GM23338 (cell line): ENCODE measurements around the gene SMG6. TPM values are rescaled to one million over a fixed set of nuclear protein-coding genes. Genes with fewer than 3 reads are reported as not detected.

Experiments
- ATAC-seq: fragments of 200-7000 bp; cut with Tn5 transposase; 3 replicates; pipeline ENCODE4 v1.9.1; 2020
- DNase-seq: peaks from one replicate; pipeline ENCODE4 v3.0.0-alpha.2; 2015; ENCODE audit warnings: low spot score
- H2AFZ ChIP-seq: fragments of 200-600 bp; sonication (generic); 2 replicates; pipeline ENCODE4 v1.8.0; 2016; ENCODE audit warnings: antibody characterized with exemption, mild to moderate bottlenecking, moderate library complexity
- H3F3A ChIP-seq: fragments of 200-600 bp; sonication (generic); replicated peaks from 2 replicates; pipeline ENCODE4 v1.8.0; 2017; ENCODE audit warnings: antibody characterized with exemption, mixed run types, low read depth
- H3K27ac ChIP-seq: fragments of 200-600 bp; sonication (generic); 2 replicates; pipeline ENCODE4 v1.6.1; 2016; ENCODE audit warnings: low read depth
- H3K27me3 ChIP-seq: fragments of 200-600 bp; sonication (generic); 2 replicates; pipeline ENCODE4 v1.8.0; 2016; ENCODE audit warnings: mild to moderate bottlenecking, mixed run types, moderate library complexity; ENCODE audit not compliant: insufficient read depth
- H3K36me3 ChIP-seq: fragments of 200-600 bp; sonication (generic); 2 replicates; pipeline ENCODE4 v1.8.0; 2016; ENCODE audit warnings: mild to moderate bottlenecking; ENCODE audit not compliant: insufficient read depth
- H3K4me1 ChIP-seq: fragments of 200-600 bp; sonication (generic); 2 replicates; pipeline ENCODE4 v1.8.0; 2016; ENCODE audit warnings: mild to moderate bottlenecking, moderate library complexity; ENCODE audit not compliant: insufficient read depth
- H3K4me2 ChIP-seq: fragments of 200-600 bp; sonication (generic); 2 replicates; pipeline ENCODE4 v1.7.1; 2017; ENCODE audit warnings: mixed run types
- H3K4me3 ChIP-seq: fragments of 200-600 bp; sonication (generic); 2 replicates; pipeline ENCODE4 v1.6.1; 2016; ENCODE audit warnings: mixed run types
- H3K79me2 ChIP-seq: fragments of 200-600 bp; sonication (generic); replicated peaks from 2 replicates; pipeline ENCODE4 v1.8.0; 2017; ENCODE audit warnings: mild to moderate bottlenecking; ENCODE audit not compliant: insufficient read depth
- H3K9me2 ChIP-seq: fragments of 200-600 bp; sonication (generic); 2 replicates; pipeline ENCODE4 v1.8.0; 2017; ENCODE audit not compliant: insufficient read depth
- H4K20me1 ChIP-seq: fragments of 200-600 bp; sonication (generic); replicated peaks from 2 replicates; pipeline ENCODE4 v1.8.0; 2017; ENCODE audit warnings: mild to moderate bottlenecking; ENCODE audit not compliant: insufficient read depth
- H3K27ac Mint-ChIP-seq: 2 replicates; pipeline ENCODE4 v1.8.0; 2020; ENCODE audit warnings: inconsistent platforms, mild to moderate bottlenecking, moderate library complexity, mixed read lengths
- H3K27me3 Mint-ChIP-seq: 3 replicates; pipeline ENCODE4 v1.8.0; 2022; ENCODE audit warnings: low read depth, mild to moderate bottlenecking, moderate library complexity, mixed read lengths, inconsistent platforms; ENCODE audit not compliant: insufficient read depth, poor library complexity
- H3K36me3 Mint-ChIP-seq: 3 replicates; pipeline ENCODE4 v1.8.0; 2021; ENCODE audit warnings: low read depth, mild to moderate bottlenecking, inconsistent platforms, moderate library complexity, mixed read lengths
- H3K4me1 Mint-ChIP-seq: 3 replicates; pipeline ENCODE4 v1.8.0; 2020; ENCODE audit warnings: mild to moderate bottlenecking, inconsistent platforms, mixed read lengths
- H3K4me3 Mint-ChIP-seq: 3 replicates; pipeline ENCODE4 v1.8.0; 2021; ENCODE audit warnings: moderate library complexity, mild to moderate bottlenecking, inconsistent platforms, mixed read lengths
- H3K9me3 Mint-ChIP-seq: 3 replicates; pipeline ENCODE4 v1.8.0; 2020; ENCODE audit warnings: moderate library complexity, mild to moderate bottlenecking, inconsistent platforms, mixed read lengths
- CREB1 ChIP-seq: fragments of 250-450 bp; sonication (Bioruptor Pico); IDR thresholded peaks from 2 replicates; pipeline ENCODE4 v1.5.0; 2020; ENCODE audit warnings: low read depth, mild to moderate bottlenecking, moderate library complexity
- CTCF ChIP-seq, 2 experiments: fragments of 200-600 bp in 1 of 2; sonication (generic) in 1 of 2; conservative IDR thresholded peaks; 2 replicates each; pipeline versions ENCODE4 v1.5.1 to v1.6.1; 2016 to 2017; ENCODE audit warnings: antibody characterized with exemption in 2 of 2, low read depth in 2 of 2, mild to moderate bottlenecking in 2 of 2, moderate library complexity in 1 of 2
- ETS1 ChIP-seq: IDR thresholded peaks from 2 replicates; pipeline ENCODE4 v1.6.1; 2016; ENCODE audit warnings: antibody characterized with exemption
- EZH2phosphoT487 ChIP-seq: fragments of 200-600 bp; sonication (generic); IDR thresholded peaks from one replicate; pipeline ENCODE4 v1.8.1; 2018; ENCODE audit warnings: antibody characterized with exemption; ENCODE audit not compliant: unreplicated experiment
- JUNB ChIP-seq: IDR thresholded peaks from one replicate; pipeline ENCODE4 v1.6.1; 2016; ENCODE audit warnings: antibody characterized with exemption; ENCODE audit not compliant: unreplicated experiment
- NANOG ChIP-seq: IDR thresholded peaks from 2 replicates; pipeline ENCODE4 v1.6.1; 2016; ENCODE audit warnings: antibody characterized with exemption, borderline replicate concordance
- POLR2AphosphoS5 ChIP-seq: IDR thresholded peaks from 2 replicates; pipeline ENCODE4 v1.6.1; 2016; ENCODE audit warnings: antibody characterized with exemption, low read depth
- ZNF114 ChIP-seq: fragments of 250-450 bp; sonication (Bioruptor Pico); IDR thresholded peaks from 2 replicates; pipeline ENCODE4 v1.5.0; 2020; ENCODE audit warnings: mild to moderate bottlenecking, moderate library complexity
- ZNF331 ChIP-seq: fragments of 250-450 bp; sonication (Bioruptor Pico); IDR thresholded peaks from 2 replicates; pipeline ENCODE4 v1.5.0; 2020; ENCODE audit warnings: low read depth, mild to moderate bottlenecking, moderate library complexity
- polyA plus RNA-seq: library from polyadenylated mRNA; unstranded; fragments of >200 nt; fragmentation: Nextera tagmentation; extraction: Ambion mirVana; gene quantifications from 2 replicates; pipeline ENCODE4 v1.2.1, GENCODE V29; 2016
- total RNA-seq: library from RNA; depleted of rRNA; stranded (reverse); fragments of >200 nt; shearing (Covaris generic); gene quantifications from 2 replicates; pipeline ENCODE4 v1.2.3, GENCODE V29; 2014
- TF ChIP-seq, protein P1 (sequence below): IDR thresholded peaks from one replicate; pipeline ENCODE4 v1.6.1; 2018; ENCODE audit warnings: antibody characterized with exemption; ENCODE audit not compliant: unreplicated experiment

The SMG6 gene
- total and polyA plus RNA-seq, 2 experiments from 2014 or later: 10.4 to 43.1 TPM

DNA sequence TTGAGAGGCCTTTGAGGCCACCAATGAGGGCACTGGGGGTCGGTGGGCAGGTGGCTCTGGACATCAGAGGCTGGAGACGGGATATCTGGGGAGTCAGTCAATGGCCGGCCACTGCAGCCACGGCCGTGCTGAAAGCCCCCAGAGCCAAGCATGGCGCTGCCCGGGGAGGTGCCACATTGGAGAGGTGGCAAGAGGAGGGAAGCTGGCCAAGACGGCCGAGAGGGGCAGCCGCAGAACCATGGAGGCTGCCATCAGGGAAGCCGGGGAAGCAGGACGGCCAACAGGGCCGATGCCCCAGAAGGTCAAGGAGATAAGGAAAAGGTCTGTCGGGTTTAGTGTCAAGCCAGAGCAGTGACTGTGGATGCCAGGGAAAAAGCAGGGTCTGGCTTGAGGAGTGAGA is 288.3 kb downstream of the SMG6 start:
- Mint-ChIP-seq H3K27ac (no peak overlapping the region), H3K36me3 (no peaks in the 10 kb centered on the region), H3K4me3 (no peak overlapping the region), H3K27me3 (peaks cover 44% of the 10 kb centered on the region), H3K4me1 (peaks cover 17% of the 10 kb centered on the region), H3K9me3 (no peaks in the 10 kb centered on the region; the same call in 2 of the 3 replicates)
- no peak for DNase-seq
- Histone ChIP-seq H3K27ac (no peak overlapping the region), H3K4me1 (peaks cover 13% of the 10 kb centered on the region; the same call in 1 of the 2 replicates), H4K20me1 (no peaks in the 10 kb centered on the region), H3K36me3 (no peaks in the 10 kb centered on the region), H3K9me2 (no peaks in the 10 kb centered on the region), H3K4me2 (no peak overlapping the region), H3K79me2 (no peaks in the 10 kb centered on the region), H3F3A (no peaks in the 10 kb centered on the region; the same call in 1 of the 2 replicates), H2AFZ (no peak overlapping the region), H3K4me3 (no peak overlapping the region), H3K27me3 (peaks cover 22% of the 10 kb centered on the region; the same call in 1 of the 2 replicates)
- no peak for ATAC-seq
- TF ChIP-seq JUNB: no peak
- TF ChIP-seq CREB1 (CRISPR knock-in tag): no peak
- TF ChIP-seq, protein P1, sequence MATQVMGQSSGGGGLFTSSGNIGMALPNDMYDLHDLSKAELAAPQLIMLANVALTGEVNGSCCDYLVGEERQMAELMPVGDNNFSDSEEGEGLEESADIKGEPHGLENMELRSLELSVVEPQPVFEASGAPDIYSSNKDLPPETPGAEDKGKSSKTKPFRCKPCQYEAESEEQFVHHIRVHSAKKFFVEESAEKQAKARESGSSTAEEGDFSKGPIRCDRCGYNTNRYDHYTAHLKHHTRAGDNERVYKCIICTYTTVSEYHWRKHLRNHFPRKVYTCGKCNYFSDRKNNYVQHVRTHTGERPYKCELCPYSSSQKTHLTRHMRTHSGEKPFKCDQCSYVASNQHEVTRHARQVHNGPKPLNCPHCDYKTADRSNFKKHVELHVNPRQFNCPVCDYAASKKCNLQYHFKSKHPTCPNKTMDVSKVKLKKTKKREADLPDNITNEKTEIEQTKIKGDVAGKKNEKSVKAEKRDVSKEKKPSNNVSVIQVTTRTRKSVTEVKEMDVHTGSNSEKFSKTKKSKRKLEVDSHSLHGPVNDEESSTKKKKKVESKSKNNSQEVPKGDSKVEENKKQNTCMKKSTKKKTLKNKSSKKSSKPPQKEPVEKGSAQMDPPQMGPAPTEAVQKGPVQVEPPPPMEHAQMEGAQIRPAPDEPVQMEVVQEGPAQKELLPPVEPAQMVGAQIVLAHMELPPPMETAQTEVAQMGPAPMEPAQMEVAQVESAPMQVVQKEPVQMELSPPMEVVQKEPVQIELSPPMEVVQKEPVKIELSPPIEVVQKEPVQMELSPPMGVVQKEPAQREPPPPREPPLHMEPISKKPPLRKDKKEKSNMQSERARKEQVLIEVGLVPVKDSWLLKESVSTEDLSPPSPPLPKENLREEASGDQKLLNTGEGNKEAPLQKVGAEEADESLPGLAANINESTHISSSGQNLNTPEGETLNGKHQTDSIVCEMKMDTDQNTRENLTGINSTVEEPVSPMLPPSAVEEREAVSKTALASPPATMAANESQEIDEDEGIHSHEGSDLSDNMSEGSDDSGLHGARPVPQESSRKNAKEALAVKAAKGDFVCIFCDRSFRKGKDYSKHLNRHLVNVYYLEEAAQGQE: no peak
- no peak for TF ChIP-seq POLR2AphosphoS5
- no peak for TF ChIP-seq CTCF (conservative IDR thresholded peaks at IDR 0.05; ENCODE audit: low read depth in 2 of 2)
- no peak for TF ChIP-seq ZNF114 (CRISPR knock-in tag)

GRCh38 chr17:2013994-2014317 is 289.6 kb downstream of the SMG6 start:
- Mint-ChIP-seq H3K27me3 (peaks cover 36% of the 10 kb centered on the region), H3K9me3 (no peaks in the 10 kb centered on the region; the same call in 2 of the 3 replicates), H3K4me1 (peaks cover 17% of the 10 kb centered on the region), H3K27ac (no peak overlapping the region), H3K36me3 (no peaks in the 10 kb centered on the region), H3K4me3 (no peak overlapping the region)
- Histone ChIP-seq H3K79me2 (no peaks in the 10 kb centered on the region), H3K36me3 (no peaks in the 10 kb centered on the region), H3F3A (no peaks in the 10 kb centered on the region; the same call in 1 of the 2 replicates), H3K27me3 (peaks cover 11% of the 10 kb centered on the region; the same call in 1 of the 2 replicates), H3K9me2 (no peaks in the 10 kb centered on the region), H4K20me1 (no peaks in the 10 kb centered on the region), H2AFZ (no peak overlapping the region), H3K4me3 (no peak overlapping the region), H3K27ac (no peak overlapping the region), H3K4me2 (no peak overlapping the region), H3K4me1 (peaks cover 13% of the 10 kb centered on the region; the same call in 1 of the 2 replicates)
- TF ChIP-seq JUNB: no peak
- no peak for TF ChIP-seq NANOG
- TF ChIP-seq ETS1: no peak
- TF ChIP-seq, protein P1: no peak
- TF ChIP-seq ZNF331 (CRISPR knock-in tag): no peak
- no peak for TF ChIP-seq CREB1 (CRISPR knock-in tag)
- no peak for TF ChIP-seq EZH2phosphoT487
- ATAC-seq (no peak), DNase-seq (no peak)
